HCT116 (cell line): ENCODE results near the gene PRKG1. TPM values are rescaled to one million over a fixed set of nuclear protein-coding genes. Genes with fewer than 3 reads are reported as not detected.

ENCODE experiments used
- ATAC-seq: fragments of 200-7000 bp; cut with Tn5 transposase; 2 replicates; pipeline ENCODE4 v1.9.1; 2020; ENCODE audit warnings: mild to moderate bottlenecking, moderate library complexity
- BruUV-seq: library from RNA; stranded (reverse); fragments of 400-500 nt; replicated peaks from 2 replicates; lab custom pipeline; 2021; lab: Mats Ljungman, UMichigan
- CTCF ChIA-PET: fragments of 300-600 bp; sonication (Branson Sonifier 250); formaldehyde crosslinking; loops from one replicate; lab custom pipeline; 2021; ENCODE audit warnings: antibody characterized with exemption; lab: Charles Lee
- POLR2A ChIA-PET: fragments of 300-600, 350-600 bp; sonication (Branson Sonifier 250); formaldehyde crosslinking; loops from one replicate; lab custom pipeline; 2021; ENCODE audit warnings: antibody characterized with exemption; lab: Charles Lee
- RAD21 ChIA-PET, 2 experiments: fragments of 300-600 bp; sonication (Branson Sonifier 250); formaldehyde crosslinking; loops; one replicate each; lab custom pipeline; 2023; ENCODE audit warnings: low total read pairs in 2 of 2; ENCODE audit not compliant: uncharacterized antibody in 2 of 2, unreplicated experiment in 2 of 2, low non-redundant PET in 1 of 2; lab: Charles Lee
- DNase-seq: peaks from one replicate; pipeline ENCODE4 v3.0.0-alpha.2; 2010; ENCODE audit warnings: low read depth, low spot score
- H2AFZ ChIP-seq: fragments of 200-600 bp; shearing (Covaris generic), sonication (generic); 2 replicates; pipeline ENCODE4 v1.6.1; 2017; ENCODE audit warnings: low read depth, mixed run types, mixed read lengths, antibody characterized with exemption, low read length; ENCODE audit not compliant: poor library complexity, severe bottlenecking
- H3K27ac ChIP-seq: 2 replicates; pipeline ENCODE4 v1.5.1; 2012; ENCODE audit warnings: low read depth, low read length
- H3K27me3 ChIP-seq: fragments of 200-600 bp; sonication (generic); 2 replicates; pipeline ENCODE4 v1.6.1; 2016; ENCODE audit warnings: mixed run types, low read length, mixed read lengths; ENCODE audit not compliant: insufficient read depth
- H3K36me3 ChIP-seq, 2 experiments: fragments of 200-500 bp in 1 of 2; fragments of 200-600 bp in 1 of 2; sonication (Bioruptor generic) in 1 of 2; sonication (generic) in 1 of 2; 2 replicates each; pipeline versions ENCODE4 v1.5.1 to v1.6.1; 2014 to 2016; ENCODE audit warnings: low read length in 2 of 2, inconsistent platforms in 1 of 2, mixed read lengths in 1 of 2, mixed run types in 1 of 2; ENCODE audit not compliant: insufficient read depth in 2 of 2, control insufficient read depth in 1 of 2
- H3K4me1 ChIP-seq, 2 experiments: fragments of 200-600 bp in 1 of 2; sonication (generic) in 1 of 2; 2 replicates each; pipeline versions ENCODE4 v1.5.1 to v1.6.1; 2012 to 2017; ENCODE audit warnings: low read length in 2 of 2, inconsistent platforms in 1 of 2, mild to moderate bottlenecking in 1 of 2, mixed read lengths in 1 of 2, mixed run types in 1 of 2, moderate library complexity in 1 of 2; ENCODE audit not compliant: insufficient read depth in 2 of 2, control insufficient read depth in 1 of 2
- H3K4me2 ChIP-seq: fragments of 200-600 bp; sonication (generic); 2 replicates; pipeline ENCODE4 v1.6.1; 2017; ENCODE audit warnings: mixed run types, low read length, mixed read lengths
- H3K4me3 ChIP-seq, 2 experiments: fragments of 200-600 bp in 1 of 2; sonication (generic) in 1 of 2; replicated peaks in 1 of 2; 2 replicates each; pipeline ENCODE4 v1.5.1; 2011 to 2016; ENCODE audit warnings: low read length in 2 of 2, control low read depth in 1 of 2, low read depth in 1 of 2, mild to moderate bottlenecking in 1 of 2, mixed read lengths in 1 of 2, mixed run types in 1 of 2
- H3K79me2 ChIP-seq: fragments of 200-600 bp; sonication (generic); 2 replicates; pipeline ENCODE4 v1.6.1; 2017; ENCODE audit warnings: mild to moderate bottlenecking, mixed run types, low read length, moderate library complexity, mixed read lengths; ENCODE audit not compliant: insufficient read depth
- H3K9ac ChIP-seq: fragments of 200-600 bp; sonication (generic); 2 replicates; pipeline ENCODE4 v1.6.1; 2016; ENCODE audit warnings: low read length, mixed read lengths
- H3K9me2 ChIP-seq: fragments of 200-600 bp; sonication (generic), shearing (Covaris generic); 2 replicates; pipeline ENCODE4 v1.6.1; 2017; ENCODE audit warnings: mixed run types, mild to moderate bottlenecking, moderate library complexity; ENCODE audit not compliant: insufficient read depth
- H3K9me3 ChIP-seq, 2 experiments: fragments of 200-500 bp in 1 of 2; fragments of 200-600 bp in 1 of 2; sonication (Bioruptor generic) in 1 of 2; sonication (generic) in 1 of 2; 2 replicates each; pipeline ENCODE4 v1.6.1; 2014 to 2017; ENCODE audit warnings: low read length in 2 of 2, mixed read lengths in 2 of 2, inconsistent platforms in 1 of 2, low read depth in 1 of 2, mild to moderate bottlenecking in 1 of 2, mixed run types in 1 of 2, moderate library complexity in 1 of 2; ENCODE audit not compliant: control insufficient read depth in 1 of 2, insufficient read depth in 1 of 2
- H4K20me1 ChIP-seq: fragments of 200-600 bp; sonication (generic), shearing (Covaris generic); 2 replicates; pipeline ENCODE4 v1.6.1; 2017; ENCODE audit warnings: mixed run types, mild to moderate bottlenecking, moderate library complexity; ENCODE audit not compliant: insufficient read depth
- ATF3 ChIP-seq: IDR thresholded peaks from 2 replicates; pipeline ENCODE4 v1.6.1; 2012
- CEBPB ChIP-seq: IDR thresholded peaks from 2 replicates; pipeline ENCODE4 v1.6.1; 2012; ENCODE audit warnings: low read depth
- EGR1 ChIP-seq: IDR thresholded peaks from 2 replicates; pipeline ENCODE4 v1.6.1; 2012; ENCODE audit warnings: low read depth
- EZH2phosphoT487 ChIP-seq: fragments of 200-600 bp; IDR thresholded peaks from 2 replicates; pipeline ENCODE4 v1.6.1; 2018; ENCODE audit warnings: antibody characterized with exemption, borderline replicate concordance
- POLR2AphosphoS5 ChIP-seq: IDR thresholded peaks from 2 replicates; pipeline ENCODE4 v1.6.1; 2011; ENCODE audit warnings: mild to moderate bottlenecking, low read depth, low read length, moderate library complexity
- SIN3A ChIP-seq: IDR thresholded peaks from 2 replicates; pipeline ENCODE4 v1.6.1; 2012; ENCODE audit warnings: low read depth
- ZNF274 ChIP-seq: fragments of 200-500 bp; sonication (Bioruptor generic); IDR thresholded peaks from 2 replicates; pipeline ENCODE4 v1.6.1; 2014; ENCODE audit warnings: mild to moderate bottlenecking, low read depth, low read length, inconsistent platforms
- intact Hi-C: fragments of 100-400 bp; cut with micrococcal nuclease; formaldehyde crosslinking; loops from 2 replicates; pipeline ENCODE4 v1.10.0; 2022
- total RNA-seq: library from RNA; stranded (reverse); gene quantifications from one replicate; pipeline ENCODE4 v1.2.1, GENCODE V29; 2021; ENCODE audit not compliant: unreplicated experiment
- TF ChIP-seq, protein P1 (sequence below): IDR thresholded peaks from 2 replicates; pipeline ENCODE4 v1.6.1; 2011; ENCODE audit warnings: mild to moderate bottlenecking, low read length, moderate library complexity; ENCODE audit not compliant: insufficient replicate concordance; ENCODE audit errors: extremely low read depth
- TF ChIP-seq, protein P2 (sequence below): IDR thresholded peaks from 2 replicates; pipeline ENCODE4 v1.6.1; 2012
- TF ChIP-seq, protein P3 (sequence below): IDR thresholded peaks from 2 replicates; pipeline ENCODE4 v1.6.1; 2012; ENCODE audit warnings: low read depth

Gene PRKG1
- total RNA-seq, 1 experiment from 2014 or later, result 1.4 TPM

- H3K79me2 ChIP-seq, result no peaks in the 10 kb centered on the region
- H3K27ac ChIP-seq, result no peak overlapping the region
- no peak overlapping the region for H3K4me3 ChIP-seq
- no peaks in the 10 kb centered on the region for H3K9me3 ChIP-seq
- no peak overlapping the region for H2AFZ ChIP-seq
- BruUV-seq, result no TSS peak
- no peak overlapping the region for H3K4me2 ChIP-seq
- no peaks in the 10 kb centered on the region for H3K27me3 ChIP-seq
- H3K9me2 ChIP-seq, result no peaks in the 10 kb centered on the region
- no peak overlapping the region for H3K9ac ChIP-seq
- no peaks in the 10 kb centered on the region for H3K36me3 ChIP-seq
- H3K4me1 ChIP-seq, result no peaks in the 10 kb centered on the region
- intact Hi-C loops, result no loop called here
- POLR2A ChIA-PET, result no interaction called here
- H4K20me1 ChIP-seq, result no peaks in the 10 kb centered on the region
- TF ChIP-seq POLR2AphosphoS5 (no peak), SIN3A (no peak), EZH2phosphoT487 (no peak), EGR1 (no peak), ATF3 (no peak), CEBPB (no peak), ZNF274 (no peak)
- TF ChIP-seq, protein P1, sequence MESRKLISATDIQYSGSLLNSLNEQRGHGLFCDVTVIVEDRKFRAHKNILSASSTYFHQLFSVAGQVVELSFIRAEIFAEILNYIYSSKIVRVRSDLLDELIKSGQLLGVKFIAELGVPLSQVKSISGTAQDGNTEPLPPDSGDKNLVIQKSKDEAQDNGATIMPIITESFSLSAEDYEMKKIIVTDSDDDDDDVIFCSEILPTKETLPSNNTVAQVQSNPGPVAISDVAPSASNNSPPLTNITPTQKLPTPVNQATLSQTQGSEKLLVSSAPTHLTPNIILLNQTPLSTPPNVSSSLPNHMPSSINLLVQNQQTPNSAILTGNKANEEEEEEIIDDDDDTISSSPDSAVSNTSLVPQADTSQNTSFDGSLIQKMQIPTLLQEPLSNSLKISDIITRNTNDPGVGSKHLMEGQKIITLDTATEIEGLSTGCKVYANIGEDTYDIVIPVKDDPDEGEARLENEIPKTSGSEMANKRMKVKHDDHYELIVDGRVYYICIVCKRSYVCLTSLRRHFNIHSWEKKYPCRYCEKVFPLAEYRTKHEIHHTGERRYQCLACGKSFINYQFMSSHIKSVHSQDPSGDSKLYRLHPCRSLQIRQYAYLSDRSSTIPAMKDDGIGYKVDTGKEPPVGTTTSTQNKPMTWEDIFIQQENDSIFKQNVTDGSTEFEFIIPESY, result no peak
- TF ChIP-seq, protein P2, sequence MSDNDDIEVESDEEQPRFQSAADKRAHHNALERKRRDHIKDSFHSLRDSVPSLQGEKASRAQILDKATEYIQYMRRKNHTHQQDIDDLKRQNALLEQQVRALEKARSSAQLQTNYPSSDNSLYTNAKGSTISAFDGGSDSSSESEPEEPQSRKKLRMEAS, result no peak
- TF ChIP-seq, protein P3, sequence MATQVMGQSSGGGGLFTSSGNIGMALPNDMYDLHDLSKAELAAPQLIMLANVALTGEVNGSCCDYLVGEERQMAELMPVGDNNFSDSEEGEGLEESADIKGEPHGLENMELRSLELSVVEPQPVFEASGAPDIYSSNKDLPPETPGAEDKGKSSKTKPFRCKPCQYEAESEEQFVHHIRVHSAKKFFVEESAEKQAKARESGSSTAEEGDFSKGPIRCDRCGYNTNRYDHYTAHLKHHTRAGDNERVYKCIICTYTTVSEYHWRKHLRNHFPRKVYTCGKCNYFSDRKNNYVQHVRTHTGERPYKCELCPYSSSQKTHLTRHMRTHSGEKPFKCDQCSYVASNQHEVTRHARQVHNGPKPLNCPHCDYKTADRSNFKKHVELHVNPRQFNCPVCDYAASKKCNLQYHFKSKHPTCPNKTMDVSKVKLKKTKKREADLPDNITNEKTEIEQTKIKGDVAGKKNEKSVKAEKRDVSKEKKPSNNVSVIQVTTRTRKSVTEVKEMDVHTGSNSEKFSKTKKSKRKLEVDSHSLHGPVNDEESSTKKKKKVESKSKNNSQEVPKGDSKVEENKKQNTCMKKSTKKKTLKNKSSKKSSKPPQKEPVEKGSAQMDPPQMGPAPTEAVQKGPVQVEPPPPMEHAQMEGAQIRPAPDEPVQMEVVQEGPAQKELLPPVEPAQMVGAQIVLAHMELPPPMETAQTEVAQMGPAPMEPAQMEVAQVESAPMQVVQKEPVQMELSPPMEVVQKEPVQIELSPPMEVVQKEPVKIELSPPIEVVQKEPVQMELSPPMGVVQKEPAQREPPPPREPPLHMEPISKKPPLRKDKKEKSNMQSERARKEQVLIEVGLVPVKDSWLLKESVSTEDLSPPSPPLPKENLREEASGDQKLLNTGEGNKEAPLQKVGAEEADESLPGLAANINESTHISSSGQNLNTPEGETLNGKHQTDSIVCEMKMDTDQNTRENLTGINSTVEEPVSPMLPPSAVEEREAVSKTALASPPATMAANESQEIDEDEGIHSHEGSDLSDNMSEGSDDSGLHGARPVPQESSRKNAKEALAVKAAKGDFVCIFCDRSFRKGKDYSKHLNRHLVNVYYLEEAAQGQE, result no peak
- CTCF ChIA-PET, result no interaction called here
- ATAC-seq (no peak), DNase-seq (no peak)
- RAD21 ChIA-PET, result no interaction called here
Observed at GRCh38 chr10:52048051-52048450, 973.8 kb downstream of the PRKG1 start.
